T-cell (primary cell): ENCODE results near the gene CFP. TPM values are rescaled to one million over a fixed set of nuclear protein-coding genes. Genes with fewer than 3 reads are reported as not detected.

Experiments
- ATAC-seq, 4 experiments: fragments of 200-7000 bp in 3 of 4; fragments of 150-1000 bp in 1 of 4; cut with Tn5 transposase; replicated peaks in 1 of 4; 1 replicate in 3 of 4; 2 replicates in 1 of 4; pipeline ENCODE4 v1.10.0; 2021; ENCODE audit warnings: moderate library complexity in 3 of 4, mild to moderate bottlenecking in 2 of 4, moderate number of reproducible peaks in 1 of 4
- CTCF ChIA-PET, 2 donors: fragments of 300-600 bp; sonication (Branson Sonifier 250); formaldehyde crosslinking; loops; one replicate each; lab custom pipeline; 2022; ENCODE audit warnings: antibody characterized with exemption in 2 of 2; lab: Charles Lee
- POLR2A ChIA-PET, 2 donors: fragments of 300-600 bp; sonication (Branson Sonifier 250); formaldehyde crosslinking; loops; one replicate each; lab custom pipeline; 2022; ENCODE audit warnings: antibody characterized with exemption in 2 of 2; lab: Charles Lee
- DNase-seq, 35 experiments: peaks; one replicate each; pipeline versions ENCODE4 v3.0.0 to v3.0.0-alpha.2; 2013 to 2023
- H3K27ac ChIP-seq: one replicate; pipeline ENCODE4 v1.5.1; 2013; ENCODE audit warnings: low read length
- H3K27me3 ChIP-seq, 2 experiments: replicated peaks in 1 of 2; 1 replicate in 1 of 2; 2 replicates in 1 of 2; pipeline versions ENCODE4 v1.6.1 to v1.7.0; 2013; ENCODE audit warnings: low read length in 1 of 2, mixed read lengths in 1 of 2; ENCODE audit not compliant: control insufficient read depth in 2 of 2, insufficient read depth in 2 of 2; ENCODE audit errors: extremely low read depth in 1 of 2
- H3K36me3 ChIP-seq, 2 donors: 1 replicate in 1 of 2; 2 replicates in 1 of 2; pipeline versions ENCODE4 v1.6.1 to v1.7.0; 2013; ENCODE audit warnings: low read length in 1 of 2; ENCODE audit not compliant: control insufficient read depth in 2 of 2, insufficient read depth in 1 of 2; ENCODE audit errors: extremely low read depth in 1 of 2
- H3K4me1 ChIP-seq, 2 experiments: 1 replicate in 1 of 2; 2 replicates in 1 of 2; pipeline versions ENCODE4 v1.6.1 to v1.7.0; 2013; ENCODE audit warnings: low read length in 2 of 2, mixed read lengths in 1 of 2; ENCODE audit not compliant: insufficient read depth in 2 of 2, control insufficient read depth in 1 of 2; ENCODE audit errors: extremely low read depth in 1 of 2
- H3K4me3 ChIP-seq, 2 donors: 1 replicate in 1 of 2; 2 replicates in 1 of 2; pipeline versions ENCODE4 v1.5.1 to v1.7.0; 2013; ENCODE audit warnings: mild to moderate bottlenecking in 2 of 2, low read length in 1 of 2, moderate library complexity in 1 of 2; ENCODE audit not compliant: control insufficient read depth in 1 of 2; ENCODE audit errors: extremely low read depth in 1 of 2
- H3K9me3 ChIP-seq: 2 replicates; pipeline ENCODE4 v1.7.0; 2013
- H3K27ac Mint-ChIP-seq, 2 donors: one replicate each; pipeline ENCODE4 v1.8.0; 2020 to 2021; ENCODE audit warnings: mild to moderate bottlenecking in 2 of 2, mixed read lengths in 2 of 2
- H3K27me3 Mint-ChIP-seq, 2 donors: one replicate each; pipeline ENCODE4 v1.8.0; 2021 to 2022; ENCODE audit warnings: mixed read lengths in 2 of 2
- H3K36me3 Mint-ChIP-seq: one replicate; pipeline ENCODE4 v1.8.0; 2021; ENCODE audit warnings: mixed read lengths
- H3K4me1 Mint-ChIP-seq, 3 donors: one replicate each; pipeline ENCODE4 v1.8.0; 2020 to 2022; ENCODE audit warnings: mixed read lengths in 3 of 3, mild to moderate bottlenecking in 1 of 3
- H3K4me3 Mint-ChIP-seq, 3 donors: one replicate each; pipeline ENCODE4 v1.8.0; 2020 to 2022; ENCODE audit warnings: mild to moderate bottlenecking in 3 of 3, mixed read lengths in 3 of 3, moderate library complexity in 3 of 3
- H3K9me3 Mint-ChIP-seq, 3 donors: one replicate each; pipeline ENCODE4 v1.8.0; 2020 to 2022; ENCODE audit warnings: mixed read lengths in 3 of 3
- WGBS: methylation state at CpG from one replicate; pipeline ENCODE4 v1.1.5; 2013; ENCODE audit warnings: missing lambda C conversion rate; ENCODE audit not compliant: insufficient coverage; 5-methylcytosine and 5-hydroxymethylcytosine counted together
- total RNA-seq, 35 experiments: library from RNA in 6 of 35; stranded (reverse) in 6 of 35; fragments of 120-200 nt in 1 of 35; gene quantifications; one replicate each; pipeline versions ENCODE4 v1.2.1 to v1.2.4 and lab custom pipeline; 2013 to 2026

CFP gene
- total RNA-seq, 5 donors from 2014 or later (not counting 1 experiment from before 2014, with no cell fraction given), result 17.7 to 37.1 (median 26.5) TPM

DNA sequence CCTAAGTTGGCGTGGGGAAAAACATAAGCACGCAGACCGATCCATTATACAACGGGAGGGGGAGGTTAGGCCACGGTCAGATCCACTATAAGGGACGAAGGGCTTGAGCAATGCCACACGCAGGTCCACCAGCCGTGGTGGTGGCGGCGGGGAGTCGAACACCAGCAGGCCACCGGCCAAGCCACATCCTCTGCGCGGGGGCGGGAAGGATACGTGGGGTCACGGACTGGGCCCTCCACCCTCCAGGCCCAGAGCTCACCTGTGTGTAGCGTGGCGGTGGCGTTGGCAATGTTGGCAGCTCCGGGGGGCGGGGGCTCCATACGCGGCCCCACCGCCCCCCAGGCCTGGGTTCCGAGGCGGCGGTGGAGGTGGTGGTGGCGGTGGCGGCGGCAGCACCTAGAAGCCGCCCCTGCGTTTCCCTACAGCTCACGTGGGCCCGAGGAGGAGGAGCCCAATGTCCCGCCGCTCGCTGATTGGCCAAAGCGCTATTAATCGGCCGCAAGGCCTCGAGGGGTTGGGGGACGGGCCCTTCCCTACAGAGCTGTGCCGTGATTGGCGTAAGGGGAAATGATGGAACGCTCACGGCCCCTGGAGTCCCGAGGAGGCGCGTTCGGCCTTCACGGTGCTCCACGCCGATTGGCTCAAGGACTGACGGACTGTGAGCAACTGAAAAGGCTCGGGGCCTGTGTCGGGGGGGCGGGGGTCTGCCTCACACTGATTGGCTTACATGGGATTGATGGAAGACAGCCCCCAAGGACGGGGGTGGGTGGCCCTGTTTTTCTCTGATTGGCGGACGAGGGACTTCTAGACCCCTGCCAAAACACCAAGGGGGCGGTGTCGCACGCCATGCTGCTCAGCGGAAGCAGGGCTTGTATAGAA, 20.7 kb upstream of the CFP start, which contains the start of gene ELK1:
Gene ELK1 (minus strand): TSS at position 400 of the 879 bp plus-strand sequence. CDS start 9,122 bp downstream, outside the sequence.
- Histone ChIP-seq H3K9me3 (no peaks in the 10 kb centered on the region), H3K27ac (peak within 1 kb of the TSS; percentile 72), H3K4me1 (peaks cover 4 to 26% of the 10 kb centered on the region in 2 experiments), H3K27me3 (no peaks in the 10 kb centered on the region), H3K4me3 (peak within 1 kb of the TSS; percentile 45 to 84), H3K36me3 (peaks cover 0 to 17% of the 10 kb centered on the region in 2 donors)
- ChIA-PET POLR2A (interaction anchor here in 1 of 2 donors (0.8 to 1.0 kb wide), 2 partner anchors 505 to 1541 kb away, joined by 4 read pairs; partner anchors contain the start of gene RBM10), CTCF (no interaction called here)
- Mint-ChIP-seq H3K36me3 (peaks cover 30% of the 10 kb centered on the region), H3K27ac (peak within 1 kb of the TSS; percentile 89 to 95), H3K4me3 (peak within 1 kb of the TSS; percentile 85 to 90 (median 85)), H3K27me3 (peaks cover 0 to 20% of the 10 kb centered on the region in 2 donors), H3K9me3 (no peaks in the 10 kb centered on the region), H3K4me1 (peaks cover 34 to 45% (median 44%) of the 10 kb centered on the region in 3 donors)
- ATAC-seq (peak; percentile 89 to 93 (median 90)), DNase-seq (peak; percentile 69 to 93 (median 86))
- 0% methylated on average over 12 of the region's 65 CpGs for WGBS

DNA sequence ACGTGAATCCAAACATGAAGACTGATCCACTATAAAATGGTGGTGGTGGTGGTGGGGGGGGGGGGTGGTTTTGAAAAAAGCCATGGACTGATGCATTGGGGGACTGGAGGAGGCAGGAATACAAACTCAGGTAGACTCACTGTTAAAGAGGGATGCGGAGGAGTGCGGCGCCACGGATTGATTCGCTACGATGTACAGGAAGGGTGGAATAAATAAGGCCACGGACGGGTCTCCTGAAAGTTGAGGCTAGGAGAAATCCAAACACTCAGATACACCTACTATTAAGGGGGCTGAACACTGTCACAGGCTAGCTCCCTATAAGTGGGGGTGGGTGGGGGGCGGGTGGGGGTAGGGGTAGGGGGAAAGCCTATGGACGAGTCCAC, 20.0 kb upstream of the CFP start:
- peak overlapping the region; percentile 85 to 90 (median 85) for H3K4me3 Mint-ChIP-seq
- peaks cover 0 to 13% of the 10 kb centered on the region in 2 donors for H3K36me3 ChIP-seq
- peaks cover 4 to 28% of the 10 kb centered on the region in 2 experiments for H3K4me1 ChIP-seq
- CTCF ChIA-PET, result interaction anchor here (0.6 kb wide), 3 partner anchors 85 to 957 kb away, joined by 3 to 6 read pairs (median 4); no protein-coding TSS in a partner anchor
- ATAC-seq (no peak), DNase-seq (no peak)
- H3K27ac Mint-ChIP-seq, result peak overlapping the region; percentile 79 to 82
- H3K4me3 ChIP-seq, result peak overlapping the region in 1 of 2 donors; percentile 84
- H3K36me3 Mint-ChIP-seq, result peaks cover 30% of the 10 kb centered on the region
- H3K9me3 Mint-ChIP-seq, result no peaks in the 10 kb centered on the region
- no peaks in the 10 kb centered on the region for H3K9me3 ChIP-seq
- peaks cover 0 to 20% of the 10 kb centered on the region in 2 donors for H3K27me3 Mint-ChIP-seq
- no CpG with 5 or more reads among the region's 11 CpGs for WGBS
- H3K4me1 Mint-ChIP-seq, result peaks cover 37 to 51% (median 47%) of the 10 kb centered on the region in 3 donors
- no peaks in the 10 kb centered on the region for H3K27me3 ChIP-seq
- no peak overlapping the region for H3K27ac ChIP-seq
- POLR2A ChIA-PET, result interaction anchor here (0.6 to 1.0 kb wide), 3 partner anchors 11 to 872 kb away, joined by 3 to 6 read pairs (median 4); partner anchors contain the start of genes EBP (in 1 of the 2) and RBM10 (in 1 of the 2)

DNA sequence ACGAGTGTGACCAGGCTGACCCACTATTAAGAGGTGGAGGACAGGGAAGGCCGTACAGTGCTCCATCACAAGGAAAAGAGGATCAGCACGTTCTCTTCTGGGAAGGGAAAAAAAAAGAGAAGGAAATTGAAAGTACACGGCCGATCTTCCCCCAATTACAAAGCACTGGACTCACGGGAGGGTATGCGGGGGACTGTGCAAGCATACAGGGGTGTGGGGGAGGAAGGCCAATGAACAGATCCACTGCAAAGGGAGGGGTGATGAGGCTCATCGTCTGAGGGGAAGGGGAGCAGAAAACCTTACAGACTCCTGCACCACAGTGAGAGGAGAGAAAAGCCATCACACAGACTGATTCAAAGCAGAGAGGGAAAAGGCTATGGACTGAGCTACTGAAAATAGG, 19.5 kb upstream of the CFP start:
- peaks cover 4 to 30% of the 10 kb centered on the region in 2 experiments for H3K4me1 ChIP-seq
- CTCF ChIA-PET, result interaction anchor here (0.6 kb wide), 3 partner anchors 85 to 957 kb away, joined by 3 to 6 read pairs (median 4); no protein-coding TSS in a partner anchor
- no CpG with 5 or more reads among the region's 8 CpGs for WGBS
- H3K27me3 ChIP-seq, result no peaks in the 10 kb centered on the region
- H3K36me3 ChIP-seq, result peaks cover 0 to 13% of the 10 kb centered on the region in 2 donors
- Mint-ChIP-seq H3K4me3 (peak overlapping the region; percentile 85 to 90 (median 85)), H3K27ac (peak overlapping the region; percentile 79 to 82), H3K9me3 (no peaks in the 10 kb centered on the region), H3K36me3 (peaks cover 27% of the 10 kb centered on the region), H3K27me3 (peaks cover 0 to 20% of the 10 kb centered on the region in 2 donors), H3K4me1 (peaks cover 42 to 56% (median 52%) of the 10 kb centered on the region in 3 donors)
- POLR2A ChIA-PET, result interaction anchor here (0.6 to 1.0 kb wide), 3 partner anchors 11 to 872 kb away, joined by 3 to 6 read pairs (median 4); partner anchors contain the start of genes EBP (in 1 of the 2) and RBM10 (in 1 of the 2)
- no peak overlapping the region for H3K27ac ChIP-seq
- H3K9me3 ChIP-seq, result no peaks in the 10 kb centered on the region
- ATAC-seq, result no peak
- no peak for DNase-seq
- H3K4me3 ChIP-seq, result peak overlapping the region in 1 of 2 donors; percentile 84

DNA sequence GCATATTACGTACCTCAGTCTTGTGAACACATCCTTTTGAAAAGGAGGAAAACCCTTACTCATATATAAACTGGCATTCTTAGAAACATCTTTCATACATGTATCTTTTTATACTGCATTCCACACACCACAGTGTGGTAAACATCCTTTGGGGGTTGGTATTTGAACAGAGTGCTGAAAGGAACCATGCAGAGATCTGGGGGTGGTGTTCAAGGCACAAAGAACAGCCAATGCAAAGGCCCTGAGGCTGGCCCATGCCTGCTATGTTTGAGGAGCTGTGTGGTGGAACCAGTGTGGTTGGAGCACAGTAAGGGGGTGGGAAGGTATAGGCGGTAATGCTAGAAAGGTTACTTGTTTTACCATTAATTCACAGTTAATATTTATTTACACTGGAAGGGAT, 18.6 kb upstream of the CFP start:
- peaks cover 22% of the 10 kb centered on the region for H3K36me3 Mint-ChIP-seq
- H3K27me3 Mint-ChIP-seq, result peaks cover 0 to 15% of the 10 kb centered on the region in 2 donors
- Histone ChIP-seq H3K36me3 (peaks cover 0 to 16% of the 10 kb centered on the region in 2 donors), H3K9me3 (no peaks in the 10 kb centered on the region), H3K27me3 (no peaks in the 10 kb centered on the region), H3K4me3 (no peak overlapping the region), H3K4me1 (peaks cover 4 to 30% of the 10 kb centered on the region in 2 experiments), H3K27ac (no peak overlapping the region)
- DNase-seq (no peak), ATAC-seq (no peak)
- H3K9me3 Mint-ChIP-seq, result no peaks in the 10 kb centered on the region
- WGBS, result no CpG with 5 or more reads among the region's 2 CpGs
- H3K27ac Mint-ChIP-seq, result peak overlapping the region; percentile 79 to 82
- H3K4me3 Mint-ChIP-seq, result peak overlapping the region; percentile 85 to 90 (median 85)
- ChIA-PET POLR2A (no interaction called here), CTCF (no interaction called here)
- H3K4me1 Mint-ChIP-seq, result peaks cover 50 to 64% (median 59%) of the 10 kb centered on the region in 3 donors

DNA sequence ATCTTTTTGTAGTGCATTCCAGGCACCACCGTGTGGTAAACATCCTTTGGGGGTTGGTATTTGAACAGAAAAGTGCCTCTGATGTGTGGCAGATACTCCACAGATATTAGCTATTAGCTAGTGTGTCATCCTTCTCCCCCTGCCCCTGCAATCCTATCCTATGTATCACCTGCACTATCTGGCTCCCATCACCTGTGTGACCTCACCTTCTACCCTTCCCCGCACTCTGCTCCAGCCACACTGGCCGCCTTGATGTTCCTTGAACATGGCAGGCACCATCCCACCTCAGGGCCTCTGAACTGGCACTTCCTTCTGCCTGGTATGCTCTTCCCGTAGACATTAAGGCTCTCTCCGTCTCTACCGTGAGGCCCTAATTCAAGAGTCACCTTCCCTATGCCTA, 16.9 kb upstream of the CFP start:
- Mint-ChIP-seq H3K9me3 (no peaks in the 10 kb centered on the region), H3K27me3 (peaks cover 0 to 8% of the 10 kb centered on the region in 2 donors), H3K4me1 (peaks cover 50 to 66% (median 59%) of the 10 kb centered on the region in 3 donors), H3K27ac (peak overlapping the region in 1 of 2 donors; percentile 80), H3K4me3 (no peak overlapping the region), H3K36me3 (peaks cover 9% of the 10 kb centered on the region)
- 100% methylated on average over 1 of the region's 6 CpGs for WGBS
- peaks cover 4 to 29% of the 10 kb centered on the region in 2 experiments for H3K4me1 ChIP-seq
- H3K27ac ChIP-seq, result no peak overlapping the region
- POLR2A ChIA-PET, result no interaction called here
- H3K27me3 ChIP-seq, result no peaks in the 10 kb centered on the region
- no peak overlapping the region for H3K4me3 ChIP-seq
- H3K36me3 ChIP-seq, result peaks cover 0 to 13% of the 10 kb centered on the region in 2 donors
- DNase-seq (no peak), ATAC-seq (no peak)
- CTCF ChIA-PET, result no interaction called here
- no peaks in the 10 kb centered on the region for H3K9me3 ChIP-seq

DNA sequence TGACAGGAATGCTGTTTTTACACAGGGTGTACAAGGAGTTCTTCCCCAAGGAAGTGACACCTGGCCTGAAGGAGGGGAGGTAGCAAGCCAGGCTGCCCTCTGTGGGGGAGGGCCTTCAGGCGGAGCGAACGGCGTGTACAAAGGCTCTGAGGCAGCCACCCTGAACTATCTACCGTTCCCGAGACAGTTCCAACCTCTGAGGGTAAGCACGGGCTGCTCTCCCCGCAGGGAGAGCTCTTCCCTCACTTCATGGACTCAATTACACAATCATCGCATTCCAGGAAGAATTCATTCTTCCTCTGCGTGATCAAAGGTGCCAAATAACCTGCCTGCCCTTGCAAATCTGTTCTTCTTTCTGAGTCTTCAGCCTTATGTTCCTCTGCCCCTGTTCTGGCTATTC, 15.8 kb upstream of the CFP start:
- CTCF ChIA-PET, result no interaction called here
- WGBS, result 89% methylated on average over 2 of the region's 10 CpGs
- Histone ChIP-seq H3K27me3 (no peaks in the 10 kb centered on the region), H3K27ac (no peak overlapping the region), H3K9me3 (no peaks in the 10 kb centered on the region), H3K4me3 (no peak overlapping the region), H3K4me1 (peaks cover 4 to 22% of the 10 kb centered on the region in 2 experiments), H3K36me3 (peaks cover 0 to 20% of the 10 kb centered on the region in 2 donors)
- Mint-ChIP-seq H3K4me1 (peaks cover 41 to 59% (median 48%) of the 10 kb centered on the region in 3 donors), H3K4me3 (no peak overlapping the region), H3K36me3 (peaks cover 16% of the 10 kb centered on the region), H3K27ac (no peak overlapping the region), H3K9me3 (no peaks in the 10 kb centered on the region), H3K27me3 (peaks cover 0 to 8% of the 10 kb centered on the region in 2 donors)
- ATAC-seq (no peak), DNase-seq (no peak)
- POLR2A ChIA-PET, result no interaction called here
